Ureter (tissue), 1 donor: Measurements from ENCODE around the gene HCFC1R1. TPM values are rescaled to one million over a fixed set of nuclear protein-coding genes. Genes with fewer than 3 reads are reported as not detected.

Source experiments
- DNase-seq: peaks from one replicate; pipeline ENCODE4 v3.0.0-alpha.2; 2020; ENCODE audit warnings: low spot score
- total RNA-seq: library from RNA; stranded (reverse); gene quantifications from one replicate; pipeline ENCODE4 v1.2.4, GENCODE V29; 2023
- donor health status: DM: yes; HTN: yes; CAD: no.

The HCFC1R1 gene
- total RNA-seq, 1 donor from 2014 or later, result 46.3 TPM

DNA sequence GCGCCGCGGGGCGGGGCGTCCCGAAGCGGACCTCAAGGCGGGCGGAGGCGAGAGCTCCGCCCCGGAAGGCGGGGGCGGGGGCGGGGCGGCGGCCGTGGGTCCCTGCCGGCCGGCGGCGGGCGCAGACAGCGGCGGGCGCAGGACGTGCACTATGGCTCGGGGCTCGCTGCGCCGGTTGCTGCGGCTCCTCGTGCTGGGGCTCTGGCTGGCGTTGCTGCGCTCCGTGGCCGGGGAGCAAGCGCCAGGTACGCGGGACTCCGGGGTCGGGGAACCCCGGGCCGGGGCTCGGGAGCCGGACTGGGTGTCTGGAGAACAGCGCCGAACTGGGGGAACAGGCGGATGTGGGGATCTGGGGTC lies 3.5 kb downstream of the HCFC1R1 start, which contains the start of gene TNFRSF12A:
Gene TNFRSF12A (plus strand): TSS at position 122 of the 357 bp plus-strand sequence. CDS start 30 bp downstream, at position 152.
- DNase-seq, result peak; percentile 77

GRCh38 chr16:3019594-3020246 lies 4.0 kb downstream of the HCFC1R1 start:
- DNase-seq, result no peak

GRCh38 chr16:3017794-3018506 lies 5.8 kb downstream of the HCFC1R1 start, which contains the start of gene CLDN6:
TSS of gene CLDN6 (minus strand) at chr16:3018183. CDS start at chr16:3016021, 2,162 bp downstream.
- no peak for DNase-seq

- no peak for DNase-seq
Observed at GRCh38 chr16:3017344-3017743, 6.4 kb downstream of the HCFC1R1 start.

DNA sequence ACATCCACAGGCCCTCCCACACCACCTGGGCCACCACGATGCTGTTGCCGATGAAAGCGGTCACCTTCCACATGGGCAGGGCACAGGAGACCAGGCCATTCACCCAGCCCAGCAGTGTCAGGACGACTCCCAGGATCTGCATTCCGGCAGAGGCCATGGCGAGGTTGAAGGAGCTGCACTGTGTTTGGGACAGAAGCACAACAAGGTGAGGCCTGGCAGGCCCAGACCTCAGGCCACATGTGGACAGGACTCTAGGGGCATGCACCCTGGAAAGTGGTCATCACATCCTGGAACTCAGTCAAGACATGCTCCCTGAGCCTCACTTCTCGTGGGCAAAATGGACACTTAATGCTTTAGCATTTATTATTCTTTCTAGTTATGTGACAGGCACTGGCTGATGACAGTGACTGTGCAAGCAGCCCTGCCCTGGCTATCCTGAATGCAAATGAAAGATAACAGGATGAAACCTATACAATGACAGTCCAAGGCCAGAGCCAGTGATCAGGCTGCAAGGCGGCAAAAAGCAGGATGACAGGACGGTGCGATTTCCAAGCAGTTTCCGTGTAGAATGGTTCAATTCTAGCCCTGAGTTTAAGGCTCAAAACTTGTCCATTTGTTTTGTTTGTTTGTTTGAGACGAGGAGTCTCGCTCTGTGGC lies 7.7 kb downstream of the HCFC1R1 start:
- DNase-seq, result no peak

GRCh38 chr16:3014971-3015370 lies 8.8 kb downstream of the HCFC1R1 start:
- DNase-seq, result no peak

- no peak for DNase-seq
Observed at GRCh38 chr16:3013998-3014690, 9.6 kb downstream of the HCFC1R1 start.

DNA sequence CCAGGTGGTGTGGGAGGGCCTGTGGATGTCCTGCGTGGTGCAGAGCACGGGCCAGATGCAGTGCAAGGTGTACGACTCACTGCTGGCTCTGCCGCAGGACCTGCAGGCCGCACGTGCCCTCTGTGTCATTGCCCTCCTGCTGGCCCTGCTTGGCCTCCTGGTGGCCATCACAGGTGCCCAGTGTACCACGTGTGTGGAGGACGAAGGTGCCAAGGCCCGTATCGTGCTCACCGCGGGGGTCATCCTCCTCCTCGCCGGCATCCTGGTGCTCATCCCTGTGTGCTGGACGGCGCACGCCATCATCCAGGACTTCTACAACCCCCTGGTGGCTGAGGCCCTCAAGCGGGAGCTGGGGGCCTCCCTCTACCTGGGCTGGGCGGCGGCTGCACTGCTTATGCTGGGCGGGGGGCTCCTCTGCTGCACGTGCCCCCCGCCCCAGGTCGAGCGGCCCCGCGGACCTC lies 10.2 kb downstream of the HCFC1R1 start:
- no peak for DNase-seq

DNA sequence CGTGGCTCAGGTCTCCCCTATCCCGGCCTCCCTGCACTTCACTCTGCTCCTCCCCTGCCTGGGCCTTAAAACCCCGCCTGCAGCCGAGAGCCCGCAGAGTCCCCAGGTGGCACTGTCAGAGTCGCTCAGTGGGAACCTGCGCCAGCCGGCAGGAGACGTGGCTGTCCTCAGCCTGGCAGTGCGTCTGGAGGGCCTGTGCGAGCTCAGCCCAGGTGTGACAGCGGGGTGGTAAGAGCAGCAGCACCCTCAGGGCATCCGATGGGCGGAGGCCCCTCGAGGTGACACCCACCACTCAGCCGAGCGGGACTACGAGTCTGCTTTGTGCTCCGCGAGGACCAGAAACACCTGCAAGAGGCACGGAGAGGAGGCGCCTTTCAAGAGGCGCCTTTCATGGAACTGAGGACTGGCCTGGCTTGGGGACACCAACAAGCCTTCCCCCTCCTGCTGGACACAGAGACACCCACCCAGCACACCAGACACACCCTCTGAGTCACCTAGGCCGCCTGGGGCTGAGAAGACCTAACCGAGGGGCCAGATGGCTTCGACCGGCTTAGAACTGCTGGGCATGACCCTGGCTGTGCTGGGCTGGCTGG lies 10.8 kb downstream of the HCFC1R1 start, which contains the start of gene CLDN9:
Gene CLDN9 (plus strand): TSS at position 96 of the 593 bp plus-strand sequence. CDS start 440 bp downstream, at position 536.
- DNase-seq, result no peak

DNA sequence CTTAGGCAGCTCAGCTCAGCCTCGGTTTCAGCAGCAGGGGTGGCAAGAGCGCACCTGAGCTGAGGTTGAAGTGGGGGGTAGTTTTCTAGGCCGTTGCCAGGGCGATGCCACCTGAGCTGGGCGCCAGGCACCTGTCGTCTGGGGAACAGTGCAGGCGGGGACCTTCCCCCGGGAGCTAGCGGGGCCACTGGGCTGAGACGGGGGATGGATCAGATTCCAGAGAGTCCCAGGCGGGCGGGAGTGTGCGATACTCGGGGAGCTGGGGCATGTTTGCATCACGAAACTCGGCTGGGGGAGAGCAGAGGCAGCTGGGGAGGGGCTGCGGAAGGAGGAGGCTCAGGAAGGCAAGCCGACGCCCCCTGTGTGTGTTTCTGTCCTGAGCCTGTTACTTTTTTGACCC lies 11.5 kb downstream of the HCFC1R1 start:
- DNase-seq, result no peak

GRCh38 chr16:3010510-3010909 lies 13.2 kb downstream of the HCFC1R1 start:
- no peak for DNase-seq

DNA sequence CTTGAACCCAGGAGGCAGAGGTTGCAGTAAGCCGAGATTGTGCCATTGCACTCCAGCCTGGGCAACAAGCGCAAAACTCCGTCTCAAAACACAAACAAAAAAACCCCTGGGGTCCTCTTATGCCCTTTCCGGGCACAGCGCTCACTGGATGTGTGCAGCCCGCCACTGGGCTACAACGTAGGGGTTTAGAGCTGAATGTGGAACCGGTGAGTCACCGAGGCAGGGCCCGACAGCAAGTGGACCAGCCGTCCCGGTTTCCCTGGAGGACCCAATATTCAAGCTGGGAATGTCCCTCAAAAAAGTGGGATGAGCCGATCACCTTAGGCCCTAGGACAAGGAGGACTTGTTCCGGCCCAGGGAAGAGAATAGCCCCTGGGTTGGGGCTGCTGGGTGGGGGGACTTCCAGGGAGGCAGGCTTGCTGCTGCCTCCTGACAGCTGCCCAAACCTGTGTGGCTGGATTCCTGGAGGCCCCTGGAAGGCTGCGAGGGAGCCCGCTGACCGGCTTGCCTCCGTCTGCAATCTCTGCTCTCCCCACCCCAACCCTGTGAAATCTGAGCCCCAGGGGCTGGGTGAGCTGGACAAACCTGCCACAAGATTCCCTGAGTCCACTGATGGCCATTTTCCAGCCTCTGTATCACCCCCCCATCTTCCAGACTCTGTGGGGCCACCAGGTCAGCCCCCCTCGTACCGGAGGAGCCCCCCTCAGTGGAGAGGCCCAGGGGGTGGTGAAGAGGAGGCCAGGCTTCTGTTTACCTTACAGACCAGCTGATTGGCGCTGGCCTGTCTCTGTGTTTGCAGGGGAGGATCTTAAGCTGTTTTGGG lies 14.0 kb downstream of the HCFC1R1 start:
- peak; percentile 81 for DNase-seq

GRCh38 chr16:3008690-3009037 lies 15.1 kb downstream of the HCFC1R1 start:
- no peak for DNase-seq

GRCh38 chr16:3007957-3008689 lies 15.6 kb downstream of the HCFC1R1 start:
- DNase-seq, result no peak

DNA sequence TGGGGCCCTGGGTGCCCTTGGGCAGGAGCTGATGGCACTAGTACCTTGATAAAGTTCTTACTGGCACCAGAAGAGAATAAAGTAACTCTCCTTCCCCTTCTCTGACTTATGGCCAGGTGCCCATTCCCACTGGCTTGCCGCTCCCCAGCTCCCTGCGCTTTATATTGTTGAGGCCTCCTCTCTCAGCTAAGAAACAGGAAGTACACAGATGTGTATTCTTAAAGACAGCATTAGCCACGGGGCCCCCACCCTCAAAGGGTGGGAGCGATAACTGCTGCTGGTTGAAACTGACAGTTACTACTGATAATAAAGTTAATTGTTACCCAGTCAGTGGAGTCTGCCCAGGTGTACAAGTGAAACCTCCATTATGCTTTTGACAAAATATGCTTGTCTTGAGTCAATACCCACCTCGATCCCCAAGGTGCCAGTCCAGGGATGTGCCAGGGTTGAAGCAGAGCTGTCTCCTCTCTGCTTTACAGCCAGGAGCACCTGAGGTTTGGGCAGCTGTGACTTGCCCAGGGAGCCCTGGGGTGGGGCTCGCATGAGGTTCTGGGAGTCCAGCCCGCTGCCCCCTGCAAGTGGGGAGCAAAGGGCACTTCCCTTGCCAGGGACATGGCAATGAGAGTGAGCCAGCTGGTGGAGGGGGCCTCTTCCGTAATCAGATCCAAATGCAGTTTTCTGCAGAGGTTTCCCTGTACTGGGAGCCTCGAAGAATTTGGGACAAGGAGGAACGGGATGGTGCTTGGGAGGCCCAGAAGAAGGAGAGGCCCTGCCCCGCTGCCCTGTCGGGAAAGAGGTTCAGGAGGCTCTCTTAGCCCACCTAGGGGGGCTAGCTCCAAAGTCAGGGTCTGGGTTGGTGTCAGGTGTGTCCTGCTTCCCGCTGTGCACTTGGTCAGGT lies 16.4 kb downstream of the HCFC1R1 start:
- no peak for DNase-seq

- no peak for DNase-seq
Observed at GRCh38 chr16:3004781-3005284, 18.9 kb downstream of the HCFC1R1 start.

- DNase-seq, result no peak
Observed at GRCh38 chr16:3004319-3004718, 19.4 kb downstream of the HCFC1R1 start.

DNA sequence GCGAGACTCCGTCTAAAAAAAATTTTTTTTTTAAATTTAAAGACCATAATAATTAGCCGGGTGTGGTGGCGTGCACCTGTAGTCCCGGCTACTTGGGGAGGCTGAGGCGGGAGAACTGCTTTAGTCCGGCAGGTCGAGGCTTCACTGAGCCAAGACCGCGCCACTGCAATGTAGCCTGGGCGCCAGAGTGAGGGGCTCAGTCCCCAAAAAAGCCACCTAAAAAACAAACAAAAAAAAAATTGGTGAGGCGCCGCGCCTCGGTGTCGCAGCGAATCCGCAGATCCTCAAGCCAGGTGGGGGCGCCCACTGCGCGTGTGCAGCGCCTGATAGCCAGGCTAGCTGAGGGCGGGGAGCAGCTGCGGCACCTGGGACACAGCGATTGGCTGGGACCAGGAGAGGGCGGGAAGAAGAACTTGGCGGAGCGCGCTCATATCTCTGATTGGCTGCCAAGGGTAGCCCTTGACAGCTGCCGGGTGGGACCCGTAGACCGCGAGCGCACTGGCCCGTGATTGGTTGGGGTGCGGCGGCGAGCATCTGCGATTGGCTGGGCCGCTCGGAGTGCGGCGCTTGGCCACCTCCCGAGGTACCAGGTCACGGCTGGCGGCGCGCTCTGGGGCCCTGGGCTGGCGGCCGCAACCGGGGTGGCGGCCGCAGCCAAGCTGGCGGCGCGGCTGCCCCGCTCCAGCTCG lies 20.0 kb downstream of the HCFC1R1 start:
- DNase-seq, result peak; percentile 96
